Esophagus squamous epithelium (tissue), 4 donors: ENCODE data around the gene HBP1.

Experiments used
- POLR2A ChIP-seq, 4 donors: fragments of 450-650 bp; IDR thresholded peaks; one replicate each; pipeline ENCODE4 v1.6.1; 2017; ENCODE audit warnings: antibody characterized with exemption in 4 of 4, mild to moderate bottlenecking in 4 of 4, moderate library complexity in 3 of 4
- TF ChIP-seq, protein P1 (sequence below), 6 experiments: fragments of 450-650 bp in 4 of 6; fragments of 200-600 bp in 2 of 6; sonication (generic) in 2 of 6; IDR thresholded peaks; one replicate each; pipeline ENCODE4 v1.5.1; 2016 to 2019; ENCODE audit warnings: antibody characterized with exemption in 6 of 6, mild to moderate bottlenecking in 4 of 6, moderate library complexity in 4 of 6

- TF ChIP-seq, protein P1, sequence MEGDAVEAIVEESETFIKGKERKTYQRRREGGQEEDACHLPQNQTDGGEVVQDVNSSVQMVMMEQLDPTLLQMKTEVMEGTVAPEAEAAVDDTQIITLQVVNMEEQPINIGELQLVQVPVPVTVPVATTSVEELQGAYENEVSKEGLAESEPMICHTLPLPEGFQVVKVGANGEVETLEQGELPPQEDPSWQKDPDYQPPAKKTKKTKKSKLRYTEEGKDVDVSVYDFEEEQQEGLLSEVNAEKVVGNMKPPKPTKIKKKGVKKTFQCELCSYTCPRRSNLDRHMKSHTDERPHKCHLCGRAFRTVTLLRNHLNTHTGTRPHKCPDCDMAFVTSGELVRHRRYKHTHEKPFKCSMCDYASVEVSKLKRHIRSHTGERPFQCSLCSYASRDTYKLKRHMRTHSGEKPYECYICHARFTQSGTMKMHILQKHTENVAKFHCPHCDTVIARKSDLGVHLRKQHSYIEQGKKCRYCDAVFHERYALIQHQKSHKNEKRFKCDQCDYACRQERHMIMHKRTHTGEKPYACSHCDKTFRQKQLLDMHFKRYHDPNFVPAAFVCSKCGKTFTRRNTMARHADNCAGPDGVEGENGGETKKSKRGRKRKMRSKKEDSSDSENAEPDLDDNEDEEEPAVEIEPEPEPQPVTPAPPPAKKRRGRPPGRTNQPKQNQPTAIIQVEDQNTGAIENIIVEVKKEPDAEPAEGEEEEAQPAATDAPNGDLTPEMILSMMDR (IDR thresholded peaks at IDR 0.05) = no peak
- TF ChIP-seq POLR2A (IDR thresholded peaks at IDR 0.05) = no peak
These were observed 73.5 kb downstream of the HBP1 start for GRCh38 chr7:107242267-107242666.
